CD14-positive monocyte (primary cell): ENCODE measurements around the gene SSTR5. TPM values are rescaled to one million over a fixed set of nuclear protein-coding genes. Genes with fewer than 3 reads are reported as not detected.

Experiments used
- DNase-seq, 3 donors: peaks; one replicate each; pipeline ENCODE4 v3.0.0-alpha.2; 2011 to 2022
- H2AFZ ChIP-seq: 2 replicates; pipeline ENCODE4 v1.6.0; 2012; ENCODE audit warnings: mild to moderate bottlenecking, low read depth, low read length, inconsistent platforms; ENCODE audit not compliant: insufficient read depth, poor library complexity, severe bottlenecking
- H3K27ac ChIP-seq, 2 donors: 1 replicate in 1 of 2; 2 replicates in 1 of 2; pipeline ENCODE4 v1.5.1; 2012 to 2013; ENCODE audit warnings: low read length in 2 of 2, control low read depth in 1 of 2, inconsistent platforms in 1 of 2, low read depth in 1 of 2, mild to moderate bottlenecking in 1 of 2
- H3K27me3 ChIP-seq, 2 donors: one replicate each; pipeline versions ENCODE4 v1.6.0 to v1.6.1; 2011 to 2013; ENCODE audit warnings: low read length in 2 of 2; ENCODE audit not compliant: control insufficient read depth in 2 of 2, insufficient read depth in 2 of 2
- H3K36me3 ChIP-seq, 2 donors: replicated peaks in 1 of 2; 1 replicate in 1 of 2; 2 replicates in 1 of 2; pipeline versions ENCODE4 v1.5.1 to v1.6.1; 2012 to 2013; ENCODE audit warnings: low read length in 2 of 2, control low read depth in 1 of 2, inconsistent platforms in 1 of 2, mild to moderate bottlenecking in 1 of 2; ENCODE audit not compliant: insufficient read depth in 2 of 2, control insufficient read depth in 1 of 2
- H3K4me1 ChIP-seq, 2 donors: 1 replicate in 1 of 2; 2 replicates in 1 of 2; pipeline versions ENCODE4 v1.5.1 to v1.6.1; 2012 to 2013; ENCODE audit warnings: low read length in 2 of 2, control low read depth in 1 of 2, inconsistent platforms in 1 of 2, mild to moderate bottlenecking in 1 of 2, moderate library complexity in 1 of 2; ENCODE audit not compliant: insufficient read depth in 2 of 2, control insufficient read depth in 1 of 2
- H3K4me2 ChIP-seq: replicated peaks from 2 replicates; pipeline ENCODE3; 2012; ENCODE audit warnings: low read length, moderate library complexity, mild to moderate bottlenecking; ENCODE audit not compliant: poor library complexity, severe bottlenecking; ENCODE audit errors: extremely low read depth
- H3K4me3 ChIP-seq, 3 experiments: fragments of 200-600 bp in 1 of 3; sonication (generic) in 1 of 3; replicated peaks in 1 of 3; 1 replicate in 2 of 3; 2 replicates in 1 of 3; pipeline ENCODE4 v1.5.1; 2011 to 2013; ENCODE audit warnings: low read length in 3 of 3, mild to moderate bottlenecking in 3 of 3, control low read depth in 2 of 3, low read depth in 2 of 3, inconsistent platforms in 1 of 3, moderate library complexity in 1 of 3
- H3K79me2 ChIP-seq: 2 replicates; pipeline ENCODE4 v1.6.0; 2012; ENCODE audit warnings: mild to moderate bottlenecking, control low read depth, inconsistent platforms, low read length, moderate library complexity; ENCODE audit not compliant: insufficient read depth
- H3K9ac ChIP-seq: 2 replicates; pipeline ENCODE4 v1.6.0; 2017; ENCODE audit warnings: low read length, mild to moderate bottlenecking; ENCODE audit not compliant: insufficient read depth, poor library complexity, severe bottlenecking
- H3K9me3 ChIP-seq, 2 donors: replicated peaks in 1 of 2; 1 replicate in 1 of 2; 2 replicates in 1 of 2; pipeline versions ENCODE4 v1.5.1 to v1.6.1; 2012 to 2013; ENCODE audit warnings: low read length in 2 of 2, control low read depth in 1 of 2; ENCODE audit not compliant: control insufficient read depth in 1 of 2, insufficient read depth in 1 of 2
- H4K20me1 ChIP-seq: 2 replicates; pipeline ENCODE4 v1.6.0; 2012; ENCODE audit warnings: mild to moderate bottlenecking, low read length, control low read depth, moderate library complexity; ENCODE audit not compliant: insufficient read depth
- H3K27ac Mint-ChIP-seq, 7 donors: one replicate each; pipeline ENCODE4 v1.8.0; 2020; ENCODE audit warnings: mild to moderate bottlenecking in 7 of 7, mixed read lengths in 7 of 7, moderate library complexity in 6 of 7, inconsistent platforms in 2 of 7
- H3K27me3 Mint-ChIP-seq, 3 donors: one replicate each; pipeline ENCODE4 v1.8.0; 2021 to 2022; ENCODE audit warnings: low read depth in 3 of 3, mild to moderate bottlenecking in 3 of 3, mixed read lengths in 3 of 3, moderate library complexity in 3 of 3, inconsistent platforms in 1 of 3
- H3K36me3 Mint-ChIP-seq, 2 donors: one replicate each; pipeline ENCODE4 v1.8.0; 2020; ENCODE audit warnings: mixed read lengths in 2 of 2, inconsistent platforms in 1 of 2, mild to moderate bottlenecking in 1 of 2
- H3K4me1 Mint-ChIP-seq: one replicate; pipeline ENCODE4 v1.8.0; 2020; ENCODE audit warnings: mild to moderate bottlenecking, mixed read lengths
- H3K4me3 Mint-ChIP-seq, 2 donors: one replicate each; pipeline ENCODE4 v1.8.0; 2020; ENCODE audit warnings: mild to moderate bottlenecking in 2 of 2, mixed read lengths in 2 of 2, moderate library complexity in 1 of 2
- H3K9me3 Mint-ChIP-seq, 7 donors: one replicate each; pipeline ENCODE4 v1.8.0; 2020 to 2022; ENCODE audit warnings: mixed read lengths in 7 of 7, mild to moderate bottlenecking in 6 of 7, moderate library complexity in 6 of 7, inconsistent platforms in 2 of 7
- WGBS: methylation state at CpG from one replicate; pipeline ENCODE4 v1.1.5; 2013; ENCODE audit warnings: missing lambda C conversion rate; ENCODE audit not compliant: insufficient coverage; 5-methylcytosine and 5-hydroxymethylcytosine counted together
- intact Hi-C, 2 donors: fragments of 100-400 bp; cut with micrococcal nuclease; formaldehyde crosslinking; loops; one replicate each; pipeline versions ENCODE4 v1.15.0 to v1.15.1; 2023
- polyA plus RNA-seq, 3 donors: library from polyadenylated mRNA; depleted of rRNA in 1 of 3; unstranded in 2 of 3; stranded (reverse) in 1 of 3; fragments of 300-500 nt in 2 of 3; fragments of >200 nt in 1 of 3; fragmentation: Illumina TruSeq in 2 of 3; gene quantifications; 1 replicate in 2 of 3; 2 replicates in 1 of 3; pipeline ENCODE4 v1.2.3, GENCODE V29; 2012 to 2021
- TF ChIP-seq, protein P1 (sequence below): fragments of 200-600 bp; IDR thresholded peaks from one replicate; pipeline ENCODE4 v1.8.0; 2022; ENCODE audit warnings: antibody characterized with exemption, mild to moderate bottlenecking

The SSTR5 gene
- polyA plus RNA-seq, 3 donors, result not detected

DNA sequence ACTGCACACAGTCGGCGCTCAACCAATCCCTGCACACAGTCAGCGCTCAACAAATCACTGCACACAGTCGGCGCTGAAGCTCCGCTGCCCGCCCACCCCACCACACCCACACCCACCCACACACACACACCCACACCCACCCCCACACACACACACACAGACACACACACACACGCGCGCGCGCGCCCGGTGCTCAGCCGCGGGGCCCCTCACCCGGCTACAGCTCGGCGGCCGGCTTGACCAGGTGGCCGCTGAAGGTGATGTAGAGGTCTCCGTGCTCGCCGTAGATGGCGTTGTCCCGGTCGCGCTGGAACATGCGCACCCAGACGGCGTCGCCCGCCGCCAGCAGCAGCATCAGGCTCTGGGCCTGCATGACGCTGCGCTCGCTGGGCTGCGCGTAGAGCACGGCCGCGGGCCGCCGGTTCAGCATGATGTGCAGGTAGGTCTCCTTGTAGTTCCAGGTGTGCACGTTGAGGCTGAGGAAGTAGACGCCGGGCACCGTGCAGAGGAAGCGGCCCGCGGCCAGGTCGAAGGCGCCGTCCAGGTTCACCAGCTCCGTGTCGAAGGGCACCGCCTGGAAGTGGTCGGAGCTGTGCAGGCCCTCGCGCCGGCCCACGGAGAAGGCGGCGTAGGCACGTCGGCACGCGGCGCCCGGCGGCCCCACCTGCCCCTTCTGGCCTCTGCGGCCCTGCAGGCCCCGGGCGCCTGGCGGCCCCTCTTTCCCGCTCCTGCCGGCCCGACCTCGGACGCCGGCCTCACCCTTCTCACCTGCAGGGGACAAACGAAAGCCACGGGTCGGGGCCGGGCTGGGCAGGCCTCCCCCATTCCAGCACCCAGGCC lies 21.0 kb downstream of the SSTR5 start:
- no peak for DNase-seq
- no peak overlapping the region for H3K4me2 ChIP-seq
- Mint-ChIP-seq H3K4me3 (no peak overlapping the region), H3K27me3 (peaks cover 2 to 30% (median 11%) of the 10 kb centered on the region in 3 donors), H3K27ac (no peak overlapping the region), H3K4me1 (no peaks in the 10 kb centered on the region), H3K9me3 (peaks cover 8 to 26% (median 10%) of the 10 kb centered on the region in 7 donors), H3K36me3 (no peaks in the 10 kb centered on the region)
- no peak overlapping the region for H3K9ac ChIP-seq
- WGBS, result 38% methylated on average over 77 of the region's 85 CpGs
- H3K36me3 ChIP-seq, result no peaks in the 10 kb centered on the region
- H2AFZ ChIP-seq, result no peak overlapping the region
- intact Hi-C loops, result no loop called here
- H3K27ac ChIP-seq, result no peak overlapping the region
- no peaks in the 10 kb centered on the region for H3K79me2 ChIP-seq
- H3K4me3 ChIP-seq, result no peak overlapping the region
- TF ChIP-seq, protein P1, sequence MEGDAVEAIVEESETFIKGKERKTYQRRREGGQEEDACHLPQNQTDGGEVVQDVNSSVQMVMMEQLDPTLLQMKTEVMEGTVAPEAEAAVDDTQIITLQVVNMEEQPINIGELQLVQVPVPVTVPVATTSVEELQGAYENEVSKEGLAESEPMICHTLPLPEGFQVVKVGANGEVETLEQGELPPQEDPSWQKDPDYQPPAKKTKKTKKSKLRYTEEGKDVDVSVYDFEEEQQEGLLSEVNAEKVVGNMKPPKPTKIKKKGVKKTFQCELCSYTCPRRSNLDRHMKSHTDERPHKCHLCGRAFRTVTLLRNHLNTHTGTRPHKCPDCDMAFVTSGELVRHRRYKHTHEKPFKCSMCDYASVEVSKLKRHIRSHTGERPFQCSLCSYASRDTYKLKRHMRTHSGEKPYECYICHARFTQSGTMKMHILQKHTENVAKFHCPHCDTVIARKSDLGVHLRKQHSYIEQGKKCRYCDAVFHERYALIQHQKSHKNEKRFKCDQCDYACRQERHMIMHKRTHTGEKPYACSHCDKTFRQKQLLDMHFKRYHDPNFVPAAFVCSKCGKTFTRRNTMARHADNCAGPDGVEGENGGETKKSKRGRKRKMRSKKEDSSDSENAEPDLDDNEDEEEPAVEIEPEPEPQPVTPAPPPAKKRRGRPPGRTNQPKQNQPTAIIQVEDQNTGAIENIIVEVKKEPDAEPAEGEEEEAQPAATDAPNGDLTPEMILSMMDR, result no peak
- H3K4me1 ChIP-seq, result no peaks in the 10 kb centered on the region
- H4K20me1 ChIP-seq, result no peaks in the 10 kb centered on the region
- H3K9me3 ChIP-seq, result peaks cover 7 to 9% of the 10 kb centered on the region in 2 donors
- H3K27me3 ChIP-seq, result peaks cover 0 to 9% of the 10 kb centered on the region in 2 donors

DNA sequence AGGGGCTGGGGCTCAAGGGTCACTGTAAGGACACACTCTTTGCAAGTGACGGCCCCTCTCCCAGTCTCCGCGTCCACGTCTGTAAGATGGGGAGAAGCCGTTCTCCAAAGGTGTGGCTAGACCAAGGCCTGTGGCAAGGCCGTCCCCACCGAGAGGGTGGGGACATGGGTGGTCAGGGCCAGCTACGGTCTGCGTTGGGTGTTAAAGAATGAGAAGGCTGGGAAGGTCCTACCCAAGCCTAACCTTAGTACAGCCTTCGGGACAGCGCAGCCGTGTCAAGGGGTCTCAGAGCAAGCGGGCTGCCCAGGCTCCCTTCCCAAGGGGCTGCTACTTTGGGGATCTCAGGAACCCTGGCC lies 21.6 kb downstream of the SSTR5 start:
- no peaks in the 10 kb centered on the region for H3K36me3 ChIP-seq
- intact Hi-C loops, result no loop called here
- H3K27ac ChIP-seq, result no peak overlapping the region
- H3K27ac Mint-ChIP-seq, result no peak overlapping the region
- peaks cover 2 to 28% (median 11%) of the 10 kb centered on the region in 3 donors for H3K27me3 Mint-ChIP-seq
- no peak overlapping the region for H3K4me3 ChIP-seq
- no peak overlapping the region for H3K9ac ChIP-seq
- H3K4me2 ChIP-seq, result no peak overlapping the region
- no peaks in the 10 kb centered on the region for H3K36me3 Mint-ChIP-seq
- TF ChIP-seq, protein P1, result no peak
- no peak overlapping the region for H3K4me3 Mint-ChIP-seq
- no peaks in the 10 kb centered on the region for H4K20me1 ChIP-seq
- peaks cover 0 to 9% of the 10 kb centered on the region in 2 donors for H3K27me3 ChIP-seq
- H2AFZ ChIP-seq, result no peak overlapping the region
- DNase-seq, result no peak
- H3K9me3 ChIP-seq, result peaks cover 7 to 9% of the 10 kb centered on the region in 2 donors
- peaks cover 5 to 24% (median 10%) of the 10 kb centered on the region in 7 donors for H3K9me3 Mint-ChIP-seq
- 71% methylated on average over 12 of the region's 13 CpGs for WGBS
- no peaks in the 10 kb centered on the region for H3K79me2 ChIP-seq
- H3K4me1 Mint-ChIP-seq, result no peaks in the 10 kb centered on the region
- H3K4me1 ChIP-seq, result no peaks in the 10 kb centered on the region
